Brain microvascular endothelial cell (primary cell): ENCODE results near the gene SLC22A15.

Source experiments
- DNase-seq: peaks from one replicate; pipeline ENCODE4 v3.0.0-alpha.2; 2020
- H3K27ac ChIP-seq: fragments of 250-450 bp; sonication (Bioruptor Pico); 2 replicates; pipeline ENCODE4 v1.5.1; 2020; ENCODE audit warnings: mild to moderate bottlenecking, moderate library complexity
- H3K27me3 ChIP-seq: fragments of 250-450 bp; sonication (Bioruptor Pico); replicated peaks from 2 replicates; pipeline ENCODE4 v1.5.1; 2020; ENCODE audit warnings: mild to moderate bottlenecking
- H3K36me3 ChIP-seq: fragments of 250-450 bp; sonication (Bioruptor Pico); replicated peaks from 2 replicates; pipeline ENCODE4 v1.5.1; 2020; ENCODE audit warnings: mild to moderate bottlenecking
- H3K4me3 ChIP-seq: 2 replicates; pipeline ENCODE4 v1.5.1; 2011; ENCODE audit warnings: low read depth, mild to moderate bottlenecking, control low read depth, low read length, moderate library complexity
- in situ Hi-C: cut with HindIII; loops from 2 replicates; pipeline ENCODE4 v1.10.0; 2017; ENCODE audit warnings: low sequenced_read_pairs, low pct_ligation_motif_present
- TF ChIP-seq, protein P1 (sequence below): IDR thresholded peaks from 2 replicates; pipeline ENCODE4 v1.5.1; 2011; ENCODE audit warnings: low read depth, mild to moderate bottlenecking, moderate library complexity, low read length, control low read depth, inconsistent platforms; ENCODE audit errors: missing control alignments

The SLC22A15 gene

DNA sequence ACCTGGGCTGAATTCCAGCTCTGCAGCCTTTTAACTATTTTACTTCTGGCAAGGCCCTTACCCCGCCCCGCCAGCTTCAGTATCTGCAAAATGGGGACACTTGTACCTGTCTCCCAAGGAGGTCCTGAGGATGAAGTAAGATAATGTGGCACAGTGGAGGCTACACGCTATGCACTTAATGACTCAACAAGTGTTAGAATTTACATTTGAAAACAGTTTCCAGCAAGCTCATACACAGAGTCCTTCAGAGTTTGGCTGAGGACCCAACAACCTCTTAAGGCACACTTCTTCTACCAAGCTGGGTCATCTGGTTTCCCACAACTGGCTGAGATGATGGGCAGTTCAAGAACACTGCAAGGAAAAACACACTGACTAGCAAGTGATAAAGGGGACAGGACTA, 30.2 kb upstream of the SLC22A15 start:
- in situ Hi-C loops, result no loop called here
- no peak for DNase-seq
- no peaks in the 10 kb centered on the region for H3K27me3 ChIP-seq
- H3K36me3 ChIP-seq, result no peaks in the 10 kb centered on the region
- H3K27ac ChIP-seq, result no peak overlapping the region
- no peak overlapping the region for H3K4me3 ChIP-seq
- TF ChIP-seq, protein P1, sequence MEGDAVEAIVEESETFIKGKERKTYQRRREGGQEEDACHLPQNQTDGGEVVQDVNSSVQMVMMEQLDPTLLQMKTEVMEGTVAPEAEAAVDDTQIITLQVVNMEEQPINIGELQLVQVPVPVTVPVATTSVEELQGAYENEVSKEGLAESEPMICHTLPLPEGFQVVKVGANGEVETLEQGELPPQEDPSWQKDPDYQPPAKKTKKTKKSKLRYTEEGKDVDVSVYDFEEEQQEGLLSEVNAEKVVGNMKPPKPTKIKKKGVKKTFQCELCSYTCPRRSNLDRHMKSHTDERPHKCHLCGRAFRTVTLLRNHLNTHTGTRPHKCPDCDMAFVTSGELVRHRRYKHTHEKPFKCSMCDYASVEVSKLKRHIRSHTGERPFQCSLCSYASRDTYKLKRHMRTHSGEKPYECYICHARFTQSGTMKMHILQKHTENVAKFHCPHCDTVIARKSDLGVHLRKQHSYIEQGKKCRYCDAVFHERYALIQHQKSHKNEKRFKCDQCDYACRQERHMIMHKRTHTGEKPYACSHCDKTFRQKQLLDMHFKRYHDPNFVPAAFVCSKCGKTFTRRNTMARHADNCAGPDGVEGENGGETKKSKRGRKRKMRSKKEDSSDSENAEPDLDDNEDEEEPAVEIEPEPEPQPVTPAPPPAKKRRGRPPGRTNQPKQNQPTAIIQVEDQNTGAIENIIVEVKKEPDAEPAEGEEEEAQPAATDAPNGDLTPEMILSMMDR, result no peak

GRCh38 chr1:115949156-115949555, 27.2 kb upstream of the SLC22A15 start:
- in situ Hi-C loops, result no loop called here
- Histone ChIP-seq H3K27me3 (no peaks in the 10 kb centered on the region), H3K36me3 (no peaks in the 10 kb centered on the region), H3K27ac (no peak overlapping the region), H3K4me3 (no peak overlapping the region)
- DNase-seq, result no peak
- TF ChIP-seq, protein P1, result no peak

DNA sequence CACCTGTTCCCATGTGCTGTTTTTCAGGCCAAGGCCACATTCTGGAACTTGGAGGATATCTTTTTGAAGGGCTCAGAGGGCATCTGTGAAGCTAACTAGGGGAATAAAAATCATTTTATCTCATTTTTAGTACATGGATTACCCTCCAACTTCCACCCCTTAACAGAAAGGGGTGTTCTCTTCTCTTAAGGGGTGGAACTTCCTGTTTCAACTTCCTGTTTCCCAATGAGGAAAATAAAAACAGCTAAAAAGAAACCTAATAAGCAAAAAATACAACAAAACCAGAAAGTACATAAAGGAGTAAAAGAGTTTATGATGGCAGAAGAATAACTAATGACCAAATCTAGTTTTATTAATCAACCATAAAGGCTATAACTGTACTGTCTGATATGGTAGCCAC, 24.8 kb upstream of the SLC22A15 start:
- no peak overlapping the region for H3K27ac ChIP-seq
- no peak overlapping the region for H3K4me3 ChIP-seq
- TF ChIP-seq, protein P1, result no peak
- in situ Hi-C loops, result no loop called here
- no peaks in the 10 kb centered on the region for H3K27me3 ChIP-seq
- DNase-seq, result no peak
- no peaks in the 10 kb centered on the region for H3K36me3 ChIP-seq

GRCh38 chr1:115952547-115952946, 23.8 kb upstream of the SLC22A15 start:
- H3K27ac ChIP-seq, result no peak overlapping the region
- no peak overlapping the region for H3K4me3 ChIP-seq
- TF ChIP-seq, protein P1, result no peak
- DNase-seq, result no peak
- H3K27me3 ChIP-seq, result no peaks in the 10 kb centered on the region
- in situ Hi-C loops, result no loop called here
- no peaks in the 10 kb centered on the region for H3K36me3 ChIP-seq

GRCh38 chr1:115953180-115953579, 23.1 kb upstream of the SLC22A15 start:
- in situ Hi-C loops, result no loop called here
- Histone ChIP-seq H3K36me3 (no peaks in the 10 kb centered on the region), H3K4me3 (no peak overlapping the region), H3K27ac (no peak overlapping the region), H3K27me3 (no peaks in the 10 kb centered on the region)
- no peak for DNase-seq
- TF ChIP-seq, protein P1, result no peak

DNA sequence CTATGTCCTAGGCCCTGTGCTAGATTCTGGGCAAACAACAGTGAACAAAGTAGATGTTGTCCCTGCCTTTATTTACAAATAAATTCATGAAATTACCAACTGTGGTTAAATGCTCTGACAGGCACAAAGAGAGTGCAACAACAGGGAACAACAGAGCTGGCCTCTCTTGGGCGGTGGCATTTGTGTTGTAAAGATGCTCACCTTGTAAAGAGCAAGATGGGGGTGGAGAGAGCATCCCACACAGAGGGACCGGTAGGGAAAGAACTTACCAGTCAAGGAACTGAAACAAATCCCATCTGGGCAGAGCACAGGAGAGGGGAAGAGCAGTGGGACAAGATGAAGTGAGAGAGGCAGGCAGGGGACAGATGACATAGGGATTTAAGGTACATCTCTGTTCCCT, 21.6 kb upstream of the SLC22A15 start:
- Histone ChIP-seq H3K27me3 (no peaks in the 10 kb centered on the region), H3K27ac (no peak overlapping the region), H3K36me3 (no peaks in the 10 kb centered on the region), H3K4me3 (no peak overlapping the region)
- TF ChIP-seq, protein P1, result no peak
- in situ Hi-C loops, result no loop called here
- DNase-seq, result no peak
